Right cardiac atrium (tissue), 5 donors: ENCODE data around the gene PIPOX. TPM values are rescaled to one million over a fixed set of nuclear protein-coding genes. Genes with fewer than 3 reads are reported as not detected.

Experiments used
- ATAC-seq, 2 donors: fragments of 200-7000 bp; cut with Tn5 transposase; one replicate each; pipeline versions ENCODE4 v1.8.0 to v1.9.1; 2020; ENCODE audit warnings: moderate library complexity in 2 of 2, mild to moderate bottlenecking in 1 of 2
- DNase-seq, 3 donors: peaks; one replicate each; pipeline ENCODE4 v3.0.0-alpha.2; 2020
- H3K27ac ChIP-seq: one replicate; pipeline ENCODE4 v1.5.1; 2013; ENCODE audit warnings: mild to moderate bottlenecking, low read length, control low read depth, moderate library complexity
- H3K27me3 ChIP-seq: one replicate; pipeline ENCODE4 v1.6.1; 2013; ENCODE audit not compliant: control insufficient read depth, insufficient read depth
- H3K4me1 ChIP-seq: one replicate; pipeline ENCODE4 v1.6.1; 2013; ENCODE audit warnings: low read length; ENCODE audit not compliant: control insufficient read depth, insufficient read depth
- H3K4me3 ChIP-seq: one replicate; pipeline ENCODE4 v1.5.1; 2013; ENCODE audit warnings: low read length, control low read depth
- H3K9me3 ChIP-seq: one replicate; pipeline ENCODE4 v1.6.1; 2013; ENCODE audit warnings: low read length; ENCODE audit not compliant: control insufficient read depth
- WGBS: extraction: QIAGEN DNeasy Blood & Tissue Kit; methylation state at CpG from one replicate; pipeline ENCODE4 v1.1.7; 2013; 5-methylcytosine and 5-hydroxymethylcytosine counted together
- intact Hi-C, 4 donors: fragments of 100-400 bp; cut with DNase I; formaldehyde crosslinking; loops; one replicate each; pipeline versions ENCODE4 v1.11.0 to v1.14.0; 2022 to 2023
- polyA plus RNA-seq: library from polyadenylated mRNA; stranded (reverse); fragments of 200-250 nt; gene quantifications from one replicate; pipeline ENCODE4 v1.2.3, GENCODE V29; 2013
- total RNA-seq, 4 donors: library from RNA; stranded (reverse); fragmentation: NEBNext Ultra II Directional; extraction: Animal tissue kit (Norgen Biotek cat#: 25700); gene quantifications; one replicate each; pipeline ENCODE4 v1.2.1, GENCODE V29; 2021
- donor health status: healthy with polysubstance abuse.
- donor health status: DM: no; HTN: yes; CAD: no.
- donor health status: DM: no; HTN: no; CAD: no.
- donor health status: DM: no; HTN: yes; CAD: no; lungs with severe emphysema.
- donor health status: DM: yes; HTN: yes; CAD: no.

Gene PIPOX
- total and polyA plus RNA-seq, 5 donors = 0.45 to 1.4 (median 0.58) TPM

- H3K27ac ChIP-seq = no peak overlapping the region
- intact Hi-C loops = no loop called here
- no peaks in the 10 kb centered on the region for H3K4me1 ChIP-seq
- 81% methylated on average over 11 of the region's 11 CpGs for WGBS
- no peak overlapping the region for H3K4me3 ChIP-seq
- DNase-seq = no peak
- no peaks in the 10 kb centered on the region for H3K27me3 ChIP-seq
- no peaks in the 10 kb centered on the region for H3K9me3 ChIP-seq
- ATAC-seq = no peak
These were observed 59.8 kb downstream of the PIPOX start for GRCh38 chr17:29102741-29103181.

GRCh38 chr17:29103341-29103740 lies 60.4 kb downstream of the PIPOX start:
- ATAC-seq (no peak), DNase-seq (no peak)
- intact Hi-C loops = no loop called here
- Histone ChIP-seq H3K4me3 (no peak overlapping the region), H3K27ac (no peak overlapping the region), H3K9me3 (no peaks in the 10 kb centered on the region), H3K4me1 (peaks cover under 1% of the 10 kb centered on the region), H3K27me3 (no peaks in the 10 kb centered on the region)
- WGBS = 90% methylated on average over 4 of the region's 4 CpGs

Other genes starting within 250 kb of the PIPOX start
- 10 to 100 TPM; 15.3 to 19.6 (median 18.6) TPM for gene FAM222B, start 200.4 kb upstream of the PIPOX start, total RNA-seq
- 11.9 TPM for gene FAM222B, start 200.4 kb upstream of the PIPOX start, polyA plus RNA-seq
- gene ERAL1, start 188.1 kb upstream of the PIPOX start, total RNA-seq = 10 to 100 TPM; 25.9 to 30.1 (median 28.3) TPM
- gene ERAL1, start 188.1 kb upstream of the PIPOX start, polyA plus RNA-seq = 29.3 TPM
- 10 to 100 TPM; 70.5 to 89.4 (median 79.4) TPM for gene FLOT2, start 145.4 kb upstream of the PIPOX start, total RNA-seq
- 45.1 TPM for gene FLOT2, start 145.4 kb upstream of the PIPOX start, polyA plus RNA-seq
- 1 to 10 TPM; 2.1 to 3.3 (median 2.5) TPM for gene DHRS13, start 140.1 kb upstream of the PIPOX start, total RNA-seq
- gene DHRS13, start 140.1 kb upstream of the PIPOX start, polyA plus RNA-seq = 2.3 TPM
- gene PHF12, start 91.6 kb upstream of the PIPOX start, total RNA-seq = 10 to 100 TPM; 20.8 to 25.4 (median 24.2) TPM
- gene PHF12, start 91.6 kb upstream of the PIPOX start, polyA plus RNA-seq = 10.8 TPM
- gene SEZ6, start 37.1 kb upstream of the PIPOX start, total RNA-seq = not detected
- gene SEZ6, start 37.1 kb upstream of the PIPOX start, polyA plus RNA-seq = not detected
- gene MYO18A, start 137.3 kb downstream of the PIPOX start, total RNA-seq = 100 to 1,000 TPM; 206 to 312 (median 277) TPM
- gene MYO18A, start 137.3 kb downstream of the PIPOX start, polyA plus RNA-seq = 248 TPM
- gene CRYBA1, start 203.7 kb downstream of the PIPOX start, total RNA-seq = not detected
- not detected for gene CRYBA1, start 203.7 kb downstream of the PIPOX start, polyA plus RNA-seq